Activated CD8-positive, alpha-beta T cell treated with anti-CD3 and anti-CD28 coated beads for 36 hours (primary cell): ENCODE data around the gene RPS24. TPM values are rescaled to one million over a fixed set of nuclear protein-coding genes. Genes with fewer than 3 reads are reported as not detected.

Experiments
- ATAC-seq: fragments of 200-7000 bp; cut with Tn5 transposase; one replicate; pipeline ENCODE4 v1.10.0; 2021; ENCODE audit warnings: mild to moderate bottlenecking, moderate library complexity
- CTCF ChIA-PET: fragments of 350-600 bp; sonication (Branson Sonifier 250); formaldehyde crosslinking; loops from one replicate; lab custom pipeline; 2021; ENCODE audit warnings: antibody characterized with exemption; lab: Charles Lee
- POLR2A ChIA-PET: fragments of 350-600 bp; sonication (Branson Sonifier 250); formaldehyde crosslinking; loops from one replicate; lab custom pipeline; 2021; ENCODE audit warnings: antibody characterized with exemption; lab: Charles Lee
- DNase-seq: peaks from one replicate; pipeline ENCODE4 v3.0.0-alpha.2; 2020
- H3K27ac Mint-ChIP-seq: one replicate; pipeline ENCODE4 v1.8.0; 2021; ENCODE audit warnings: mild to moderate bottlenecking, mixed read lengths
- H3K27me3 Mint-ChIP-seq: one replicate; pipeline ENCODE4 v1.8.0; 2021; ENCODE audit warnings: mixed read lengths
- H3K36me3 Mint-ChIP-seq: one replicate; pipeline ENCODE4 v1.8.0; 2021; ENCODE audit warnings: low read depth, mixed read lengths
- H3K4me1 Mint-ChIP-seq: one replicate; pipeline ENCODE4 v1.8.0; 2021; ENCODE audit warnings: low read depth, mixed read lengths
- H3K4me3 Mint-ChIP-seq: one replicate; pipeline ENCODE4 v1.8.0; 2021; ENCODE audit warnings: mild to moderate bottlenecking, moderate library complexity, mixed read lengths
- H3K9me3 Mint-ChIP-seq: one replicate; pipeline ENCODE4 v1.8.0; 2021; ENCODE audit warnings: mixed read lengths
- intact Hi-C: fragments of 100-400 bp; cut with micrococcal nuclease; formaldehyde crosslinking; loops from one replicate; pipeline ENCODE4 v1.10.0; 2022
- total RNA-seq, 2 experiments: library from RNA; stranded (reverse); gene quantifications; one replicate each; pipeline ENCODE4 v1.2.3, GENCODE V29; 2021
- TF ChIP-seq, protein P1 (sequence below): fragments of 200-600 bp; IDR thresholded peaks from one replicate; pipeline ENCODE4 v1.8.0; 2022; ENCODE audit warnings: antibody characterized with exemption, mild to moderate bottlenecking

Gene RPS24
- total RNA-seq = 1,000 to 10,000 TPM; 2,061 to 2,067 TPM

- Mint-ChIP-seq H3K27me3 (no peaks in the 10 kb centered on the region), H3K9me3 (no peaks in the 10 kb centered on the region), H3K27ac (peak within 1 kb of the TSS; percentile 95), H3K4me3 (peak within 1 kb of the TSS; percentile 85), H3K4me1 (peaks cover 48% of the 10 kb centered on the region), H3K36me3 (peaks cover 51% of the 10 kb centered on the region)
- intact Hi-C loops = loop anchor here (5.0 kb wide), 1 partner anchor 268 kb away; no protein-coding TSS in a partner anchor
- ChIA-PET CTCF (interaction anchor here (0.7 to 1.1 kb wide), 2 partner anchors 9 to 13 kb away, joined by 3 to 4 read pairs; no protein-coding TSS in a partner anchor), POLR2A (interaction anchor here (0.6 to 1.4 kb wide), 6 partner anchors 9 to 940 kb away, joined by 3 to 13 read pairs (median 3); no protein-coding TSS in a partner anchor)
- TF ChIP-seq, protein P1, sequence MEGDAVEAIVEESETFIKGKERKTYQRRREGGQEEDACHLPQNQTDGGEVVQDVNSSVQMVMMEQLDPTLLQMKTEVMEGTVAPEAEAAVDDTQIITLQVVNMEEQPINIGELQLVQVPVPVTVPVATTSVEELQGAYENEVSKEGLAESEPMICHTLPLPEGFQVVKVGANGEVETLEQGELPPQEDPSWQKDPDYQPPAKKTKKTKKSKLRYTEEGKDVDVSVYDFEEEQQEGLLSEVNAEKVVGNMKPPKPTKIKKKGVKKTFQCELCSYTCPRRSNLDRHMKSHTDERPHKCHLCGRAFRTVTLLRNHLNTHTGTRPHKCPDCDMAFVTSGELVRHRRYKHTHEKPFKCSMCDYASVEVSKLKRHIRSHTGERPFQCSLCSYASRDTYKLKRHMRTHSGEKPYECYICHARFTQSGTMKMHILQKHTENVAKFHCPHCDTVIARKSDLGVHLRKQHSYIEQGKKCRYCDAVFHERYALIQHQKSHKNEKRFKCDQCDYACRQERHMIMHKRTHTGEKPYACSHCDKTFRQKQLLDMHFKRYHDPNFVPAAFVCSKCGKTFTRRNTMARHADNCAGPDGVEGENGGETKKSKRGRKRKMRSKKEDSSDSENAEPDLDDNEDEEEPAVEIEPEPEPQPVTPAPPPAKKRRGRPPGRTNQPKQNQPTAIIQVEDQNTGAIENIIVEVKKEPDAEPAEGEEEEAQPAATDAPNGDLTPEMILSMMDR = peak; percentile 24
- DNase-seq (peak; percentile 97), ATAC-seq (peak; percentile 88)
Observed at GRCh38 chr10:78033637-78034470, at the start of gene RPS24. Gene RPS24 (plus strand): TSS chr10:78033863. CDS start chr10:78033902, 39 bp downstream.

DNA sequence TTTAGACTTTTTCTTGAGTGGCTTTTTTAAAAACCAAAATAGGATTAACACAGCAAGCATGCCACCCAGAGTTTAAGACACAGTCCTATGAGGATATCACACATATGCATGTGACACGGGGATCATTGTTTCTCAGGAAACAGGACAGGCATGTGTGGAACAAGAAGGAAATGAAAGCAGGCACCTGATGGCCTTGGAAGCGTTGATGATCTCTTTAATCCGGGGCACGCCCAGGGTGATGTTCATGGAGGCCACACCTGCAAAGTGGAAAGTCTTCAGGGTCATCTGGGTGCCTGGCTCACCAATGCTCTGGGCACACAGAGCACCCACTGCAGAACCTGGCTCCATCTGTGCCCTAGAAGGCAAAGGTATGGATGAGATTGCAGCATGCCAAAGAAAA, 48.7 kb upstream of the RPS24 start:
- ChIA-PET CTCF (no interaction called here), POLR2A (no interaction called here)
- H3K27me3 Mint-ChIP-seq = no peaks in the 10 kb centered on the region
- ATAC-seq = no peak
- H3K4me3 Mint-ChIP-seq = no peak overlapping the region
- no peak overlapping the region for H3K27ac Mint-ChIP-seq
- intact Hi-C loops = loop anchor here (10.0 kb wide), 1 partner anchor 140 kb away; no protein-coding TSS in a partner anchor
- H3K9me3 Mint-ChIP-seq = no peaks in the 10 kb centered on the region
- H3K36me3 Mint-ChIP-seq = peaks cover 52% of the 10 kb centered on the region
- TF ChIP-seq, protein P1 = no peak
- no peak for DNase-seq
- H3K4me1 Mint-ChIP-seq = no peaks in the 10 kb centered on the region

DNA sequence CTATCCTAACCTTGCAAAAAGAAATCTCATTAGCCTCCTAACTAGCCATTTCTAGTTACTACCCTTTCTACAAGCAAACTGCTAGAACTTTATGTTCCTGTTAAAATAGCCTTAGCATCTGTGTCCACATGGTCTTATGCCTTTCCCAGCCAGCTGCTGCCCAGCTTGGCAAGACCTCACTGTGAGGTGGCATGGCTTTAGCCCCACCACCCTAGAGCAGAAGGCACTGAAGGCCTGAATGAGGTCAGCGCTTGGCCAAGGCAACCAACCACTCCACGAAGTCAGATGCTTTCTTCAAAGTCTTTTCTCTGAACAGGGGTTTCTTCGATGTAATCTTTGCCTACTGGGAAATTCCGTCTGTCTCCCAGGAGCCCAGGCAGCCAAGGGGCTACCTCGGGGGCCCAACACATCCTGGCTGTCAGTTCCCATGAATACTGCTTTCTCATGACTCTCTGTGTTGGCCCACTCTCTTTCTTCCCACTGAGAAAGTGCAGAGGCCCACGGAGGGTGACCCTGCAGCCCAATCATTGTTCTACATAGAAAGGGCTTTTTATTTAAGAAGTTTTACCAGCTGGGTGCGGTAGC, 45.9 kb upstream of the RPS24 start:
- no peaks in the 10 kb centered on the region for H3K27me3 Mint-ChIP-seq
- no peak overlapping the region for H3K27ac Mint-ChIP-seq
- intact Hi-C loops = loop anchor here (10.0 kb wide), 1 partner anchor 143 kb away; no protein-coding TSS in a partner anchor
- H3K4me1 Mint-ChIP-seq = no peaks in the 10 kb centered on the region
- ChIA-PET CTCF (no interaction called here), POLR2A (no interaction called here)
- TF ChIP-seq, protein P1 = no peak
- DNase-seq = no peak
- H3K4me3 Mint-ChIP-seq = no peak overlapping the region
- no peak for ATAC-seq
- H3K36me3 Mint-ChIP-seq = peaks cover 45% of the 10 kb centered on the region
- H3K9me3 Mint-ChIP-seq = no peaks in the 10 kb centered on the region

DNA sequence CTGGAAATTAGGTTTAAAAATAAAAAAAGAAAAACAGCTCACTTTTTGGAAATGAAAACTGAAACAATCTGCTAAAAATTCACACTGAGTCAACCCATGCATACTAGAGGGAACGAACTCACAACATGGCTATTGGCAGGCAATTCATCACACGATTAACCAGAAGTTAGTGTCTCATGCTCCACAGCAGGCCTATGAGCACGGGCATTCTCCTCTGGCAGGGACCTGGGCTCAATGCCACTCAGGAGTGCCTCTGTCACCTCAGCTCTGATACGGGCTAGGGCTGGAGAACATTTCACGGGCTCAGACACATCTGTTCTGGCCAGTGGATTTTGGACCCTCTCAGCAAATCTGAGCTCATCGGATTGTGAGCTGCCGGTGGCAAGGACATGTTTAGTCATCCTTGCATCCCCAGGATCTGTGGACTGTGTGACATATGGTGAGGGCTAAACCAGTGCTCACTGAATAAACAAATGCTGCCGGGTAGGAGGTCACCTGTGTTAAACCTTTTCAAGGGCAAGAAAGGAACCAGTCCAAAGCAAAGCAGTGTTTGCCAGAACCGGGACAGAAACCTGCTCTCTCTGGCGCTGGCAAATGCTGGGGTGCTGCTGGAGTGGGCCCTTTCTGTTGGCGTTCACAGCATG, 44.5 kb upstream of the RPS24 start:
- TF ChIP-seq, protein P1 = no peak
- Mint-ChIP-seq H3K4me3 (no peak overlapping the region), H3K27ac (no peak overlapping the region), H3K4me1 (no peaks in the 10 kb centered on the region), H3K27me3 (no peaks in the 10 kb centered on the region), H3K36me3 (peaks cover 53% of the 10 kb centered on the region), H3K9me3 (no peaks in the 10 kb centered on the region)
- ATAC-seq = no peak
- intact Hi-C loops = loop anchor here (10.0 kb wide), 1 partner anchor 144 kb away; no protein-coding TSS in a partner anchor
- DNase-seq = no peak
- ChIA-PET CTCF (no interaction called here), POLR2A (no interaction called here)
